GM21723 (cell line): Measurements from ENCODE around the gene TOX3.

Experiments used
- ATAC-seq: cut with Tn5 transposase; IDR thresholded peaks from one replicate; pipeline ENCODE4 v1.9.1; 2021; ENCODE audit warnings: mild to moderate bottlenecking, moderate library complexity; ENCODE audit not compliant: unreplicated experiment

Gene TOX3

GRCh38 chr16:52547004-52547833 is at the start of gene TOX3:
TSS of gene TOX3 (minus strand) at chr16:52547143. CDS start at chr16:52546723, 420 bp downstream.
- no peak for ATAC-seq

DNA sequence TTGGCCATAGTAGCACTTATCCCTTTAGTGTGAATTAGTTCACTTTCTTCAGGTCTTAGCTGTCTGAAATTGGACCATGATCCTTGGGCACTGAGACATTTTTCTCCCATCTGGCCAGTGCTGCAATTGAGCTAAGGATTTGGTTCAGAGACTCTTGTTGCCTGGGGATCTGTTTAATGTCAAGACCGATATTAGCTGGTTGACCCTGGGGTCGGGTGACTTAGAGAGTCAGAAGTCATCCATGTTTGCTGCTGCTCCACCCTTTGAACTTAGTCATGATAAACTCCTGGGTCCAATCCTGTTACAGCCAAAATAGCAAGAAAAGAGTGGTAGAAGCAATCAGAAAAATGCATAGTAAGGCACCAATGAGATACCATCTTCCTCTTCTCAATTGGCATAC is 45.8 kb upstream of the TOX3 start:
- ATAC-seq: no peak

DNA sequence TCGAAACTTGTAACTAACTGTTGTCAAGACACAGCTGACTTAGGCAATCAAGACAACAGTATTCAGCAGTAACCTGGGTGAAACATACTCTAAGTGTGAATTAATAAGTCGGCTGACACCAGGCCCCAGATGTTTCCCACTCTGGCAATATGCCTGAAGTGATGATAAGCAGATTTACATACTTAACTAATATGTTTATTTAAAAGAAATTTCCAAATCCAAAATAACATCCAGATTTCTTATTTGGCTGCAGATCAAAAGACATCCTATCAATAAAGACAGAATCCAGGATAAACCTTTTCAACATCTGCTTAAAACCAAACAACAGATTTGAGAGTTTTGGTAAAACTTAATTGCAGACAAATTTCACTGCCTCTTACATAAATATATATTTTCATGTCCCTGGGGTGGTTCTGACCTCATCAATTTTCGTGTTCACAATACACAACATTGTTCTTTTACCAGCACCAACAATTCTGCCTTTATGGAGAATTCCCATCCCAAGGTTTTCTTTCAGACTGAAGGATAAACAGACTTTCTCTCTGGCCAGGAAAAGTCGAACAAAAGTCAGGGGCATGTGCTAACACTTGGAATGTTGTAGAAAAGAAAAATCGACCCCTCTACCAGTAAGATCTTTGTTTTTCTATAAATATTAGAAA is 45.1 kb upstream of the TOX3 start:
- no peak for ATAC-seq

- no peak for ATAC-seq
Observed at GRCh38 chr16:52591471-52591870, 44.5 kb upstream of the TOX3 start.

GRCh38 chr16:52586159-52586558 is 39.2 kb upstream of the TOX3 start:
- ATAC-seq: no peak

- ATAC-seq: no peak
Observed at GRCh38 chr16:52584354-52585320, 37.7 kb upstream of the TOX3 start.

- no peak for ATAC-seq
Observed at GRCh38 chr16:52581530-52581929, 34.6 kb upstream of the TOX3 start.

DNA sequence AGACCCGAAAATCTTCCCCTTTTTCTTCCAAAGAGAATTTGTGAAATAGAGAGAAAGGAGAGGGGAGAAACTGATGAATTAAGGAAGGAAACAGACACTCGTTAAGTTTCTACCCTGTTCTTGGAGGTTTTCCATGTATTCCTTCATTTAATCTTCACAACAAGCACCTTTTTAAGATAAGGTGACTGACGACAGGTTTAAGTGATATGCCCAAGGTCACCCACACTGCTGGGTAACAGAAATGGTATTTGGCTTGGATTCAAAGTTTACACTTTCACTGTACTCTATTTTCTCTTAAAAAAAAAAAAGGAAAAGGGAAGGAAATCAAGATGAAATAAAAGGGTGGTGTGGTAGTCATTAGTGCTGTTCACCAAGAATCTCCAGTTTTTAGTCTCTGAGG is 33.5 kb upstream of the TOX3 start:
- no peak for ATAC-seq

DNA sequence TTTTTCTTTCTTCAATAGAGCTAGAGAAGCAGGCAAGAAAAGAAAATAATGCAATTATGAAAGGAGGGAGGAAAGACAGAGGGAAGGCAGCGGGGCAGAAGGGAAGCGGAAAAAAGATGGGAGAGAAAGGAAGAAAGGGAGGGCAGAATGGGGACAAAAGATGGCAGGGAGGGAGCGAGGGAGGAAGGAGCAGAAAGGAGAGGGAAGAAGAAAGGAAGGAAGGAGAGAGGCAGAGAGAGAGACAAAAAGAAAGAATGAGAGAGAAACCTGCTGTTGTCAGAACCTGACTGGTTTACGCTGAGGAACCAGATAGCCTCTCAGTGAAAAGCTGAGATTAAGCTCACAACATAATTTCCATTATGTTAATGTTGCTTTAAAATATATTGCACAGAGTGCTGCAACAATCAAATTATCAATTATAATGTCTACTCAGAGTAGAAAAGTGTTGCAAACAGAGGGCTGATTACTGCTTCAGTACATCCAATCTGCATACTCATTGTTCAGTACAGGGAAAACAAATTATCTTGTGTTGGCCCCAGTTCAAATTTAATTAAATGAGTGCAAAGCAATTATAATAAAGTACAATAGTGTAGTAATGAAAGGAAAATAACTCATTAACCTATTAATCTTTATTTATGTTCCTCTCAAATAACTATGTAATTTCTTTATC is 32.0 kb upstream of the TOX3 start:
- ATAC-seq: no peak

DNA sequence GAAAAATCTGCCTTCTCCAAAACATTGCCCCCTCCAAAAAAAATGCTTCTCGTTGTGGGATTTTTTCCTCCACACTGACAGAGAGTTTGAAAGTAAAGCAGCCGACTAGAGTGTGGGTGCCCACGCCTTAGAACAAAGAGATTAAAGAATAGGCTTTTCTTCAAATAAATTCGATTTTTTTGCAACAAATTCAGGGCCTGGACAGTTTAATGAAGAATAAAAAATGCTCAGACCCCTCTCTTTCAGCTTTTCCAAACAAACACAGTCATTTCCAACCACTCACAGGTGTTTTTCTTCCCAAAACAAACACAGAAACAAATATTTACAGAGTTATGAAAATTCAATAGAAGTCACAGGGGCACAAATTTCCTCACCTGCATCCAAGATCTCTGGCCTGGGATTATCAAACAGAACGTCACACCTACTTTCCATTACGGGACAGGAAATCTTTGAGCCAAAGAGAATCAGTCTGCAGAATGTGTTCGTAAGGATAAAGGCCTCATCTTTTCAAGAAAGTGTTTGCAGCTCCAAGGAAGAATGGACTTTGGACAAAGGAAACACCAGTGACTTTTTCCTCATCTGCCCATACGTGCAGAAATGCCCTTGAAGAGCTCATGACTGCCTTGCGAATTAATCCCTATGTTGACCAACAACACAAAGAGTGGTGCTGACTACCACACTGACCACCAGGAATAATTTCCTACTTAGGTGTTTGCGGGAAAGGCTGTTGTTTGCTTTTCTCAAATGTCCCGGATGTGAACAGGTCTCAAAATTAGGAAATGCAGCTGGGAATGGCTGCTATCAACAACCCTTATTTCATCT is 31.3 kb upstream of the TOX3 start:
- no peak for ATAC-seq

GRCh38 chr16:52577130-52577706 is 30.3 kb upstream of the TOX3 start:
- no peak for ATAC-seq

- ATAC-seq: no peak
Observed at GRCh38 chr16:52573365-52574299, 26.7 kb upstream of the TOX3 start.

- no peak for ATAC-seq
Observed at GRCh38 chr16:52572656-52573055, 25.7 kb upstream of the TOX3 start.

GRCh38 chr16:52570495-52571091 is 23.6 kb upstream of the TOX3 start:
- ATAC-seq: no peak

GRCh38 chr16:52569701-52570100 is 22.8 kb upstream of the TOX3 start:
- ATAC-seq: no peak

DNA sequence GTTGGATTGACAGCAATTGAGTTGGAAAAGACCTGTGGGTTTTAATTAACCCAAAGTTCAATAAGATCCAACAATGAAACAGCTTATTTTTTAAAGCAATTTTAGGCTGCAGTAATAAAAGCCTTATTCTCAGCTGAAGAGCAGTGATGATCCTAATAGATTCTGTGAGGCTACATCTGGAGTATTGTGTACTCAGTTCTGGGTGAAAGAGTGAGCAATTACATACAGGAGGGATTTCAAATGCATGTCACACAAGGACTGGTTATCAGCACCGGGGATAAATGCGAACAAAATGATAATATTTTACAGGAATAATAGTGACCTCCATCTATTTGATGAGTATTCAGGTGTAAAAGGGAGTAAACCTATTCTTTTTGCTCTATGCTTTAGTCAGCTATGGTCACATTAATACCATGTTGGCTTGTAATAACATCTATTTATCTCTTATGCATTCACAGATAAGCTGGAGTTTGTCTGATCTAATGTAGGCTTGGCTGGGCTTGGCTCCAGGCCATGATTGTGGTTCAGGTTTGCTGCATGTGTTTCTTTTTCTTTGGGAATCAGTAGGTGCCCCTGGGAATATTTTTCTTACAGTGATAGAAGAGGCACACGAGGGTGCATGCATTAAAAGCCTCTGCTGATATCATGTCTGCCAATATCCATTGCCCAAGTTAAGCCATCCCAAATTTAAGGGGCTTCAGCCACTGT is 22.2 kb upstream of the TOX3 start:
- ATAC-seq: no peak

DNA sequence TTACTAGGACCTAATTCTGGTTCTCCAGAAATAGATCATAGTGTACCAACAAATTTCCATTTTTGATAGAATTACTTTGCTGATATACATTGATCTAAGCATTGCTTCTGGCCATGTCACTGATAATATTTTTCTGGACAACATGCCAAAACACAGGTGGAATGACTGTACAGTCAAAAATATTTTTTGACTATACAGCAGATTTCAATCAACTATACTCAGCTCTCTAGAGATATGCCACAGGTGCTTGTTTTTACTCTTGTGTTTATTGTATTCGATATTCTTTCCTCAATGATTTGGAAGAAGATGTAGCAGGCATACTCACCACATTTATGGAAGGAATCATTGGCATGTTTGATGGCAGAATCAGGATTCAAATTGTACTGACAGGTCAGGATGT is 21.6 kb upstream of the TOX3 start:
- ATAC-seq: no peak
